Measurements from ENCODE around the gene KCNMB2.

KCNMB2 gene

GRCh38 chr3:178847190-178847589 lies 311.0 kb downstream of the KCNMB2 start:
- Histone ChIP-seq H3K27me3 (ENCODE audit: low read depth, low read length) (no peaks in the 10 kb centered on the region), H3K9me3 (ENCODE audit: insufficient read depth, low read length) (no peaks in the 10 kb centered on the region), H3K4me2 (ENCODE audit: low read length) (no peak overlapping the region), H3K4me3 (ENCODE audit: low read length) (no peak overlapping the region), H3K27ac (ENCODE audit: low read length) (no peak overlapping the region), H3K4me1 (ENCODE audit: low read length) (peaks cover 23% of the 10 kb centered on the region), H3K79me2 (ENCODE audit: low read length) (no peaks in the 10 kb centered on the region), H4K20me1 (ENCODE audit: insufficient read depth, low read length) (no peaks in the 10 kb centered on the region), H2AFZ (ENCODE audit: low read depth, low read length) (no peak overlapping the region), H3K36me3 (replicated peaks; ENCODE audit: low read depth, low read length) (no peaks in the 10 kb centered on the region), H3K9ac (ENCODE audit: low read length) (no peak overlapping the region)
- TF ChIP-seq CTCF (IDR thresholded peaks at IDR 0.05; ENCODE audit: low read depth, low read length): no peak
- no peak for TF ChIP-seq EZH2phosphoT487 (IDR thresholded peaks at IDR 0.05; ENCODE audit: low read depth)

GRCh38 chr3:178849199-178849910 lies 313.1 kb downstream of the KCNMB2 start:
- Histone ChIP-seq H3K4me2 (ENCODE audit: low read length) (peak overlapping the region; percentile 82), H3K4me3 (ENCODE audit: low read length) (peak overlapping the region; percentile 62), H3K27me3 (ENCODE audit: low read depth, low read length) (no peaks in the 10 kb centered on the region), H3K36me3 (replicated peaks; ENCODE audit: low read depth, low read length) (no peaks in the 10 kb centered on the region), H4K20me1 (ENCODE audit: insufficient read depth, low read length) (no peaks in the 10 kb centered on the region), H3K9me3 (ENCODE audit: insufficient read depth, low read length) (no peaks in the 10 kb centered on the region), H3K4me1 (ENCODE audit: low read length) (peaks cover 23% of the 10 kb centered on the region), H3K79me2 (ENCODE audit: low read length) (no peaks in the 10 kb centered on the region), H2AFZ (ENCODE audit: low read depth, low read length) (peak overlapping the region; percentile 61; the same call in 1 of the 2 replicates), H3K9ac (ENCODE audit: low read length) (peak overlapping the region; percentile 21; the same call in 1 of the 2 replicates), H3K27ac (ENCODE audit: low read length) (peak overlapping the region; percentile 22; the same call in 1 of the 2 replicates)
- no peak for TF ChIP-seq CTCF (IDR thresholded peaks at IDR 0.05; ENCODE audit: low read depth, low read length)
- no peak for TF ChIP-seq EZH2phosphoT487 (IDR thresholded peaks at IDR 0.05; ENCODE audit: low read depth)

GRCh38 chr3:178850450-178851190 lies 314.4 kb downstream of the KCNMB2 start:
- no peaks in the 10 kb centered on the region for H3K36me3 ChIP-seq (replicated peaks; ENCODE audit: low read depth, low read length)
- no peak overlapping the region for H3K9ac ChIP-seq (ENCODE audit: low read length)
- peaks cover 23% of the 10 kb centered on the region for H3K4me1 ChIP-seq (ENCODE audit: low read length)
- H3K4me3 ChIP-seq (ENCODE audit: low read length): peak overlapping the region; percentile 50
- H3K9me3 ChIP-seq (ENCODE audit: insufficient read depth, low read length): no peaks in the 10 kb centered on the region
- H2AFZ ChIP-seq (ENCODE audit: low read depth, low read length): no peak overlapping the region
- no peaks in the 10 kb centered on the region for H3K27me3 ChIP-seq (ENCODE audit: low read depth, low read length)
- no peak overlapping the region for H3K27ac ChIP-seq (ENCODE audit: low read length)
- TF ChIP-seq EZH2phosphoT487 (IDR thresholded peaks at IDR 0.05; ENCODE audit: low read depth) (no peak), CTCF (IDR thresholded peaks at IDR 0.05; ENCODE audit: low read depth, low read length) (no peak)
- H4K20me1 ChIP-seq (ENCODE audit: insufficient read depth, low read length): no peaks in the 10 kb centered on the region
- H3K4me2 ChIP-seq (ENCODE audit: low read length): peak overlapping the region; percentile 67
- no peaks in the 10 kb centered on the region for H3K79me2 ChIP-seq (ENCODE audit: low read length)

GRCh38 chr3:178851564-178851963 lies 315.3 kb downstream of the KCNMB2 start:
- Histone ChIP-seq H3K9me3 (ENCODE audit: insufficient read depth, low read length) (no peaks in the 10 kb centered on the region), H3K27me3 (ENCODE audit: low read depth, low read length) (no peaks in the 10 kb centered on the region), H3K4me2 (ENCODE audit: low read length) (no peak overlapping the region), H3K4me3 (ENCODE audit: low read length) (no peak overlapping the region), H3K4me1 (ENCODE audit: low read length) (peaks cover 23% of the 10 kb centered on the region), H3K79me2 (ENCODE audit: low read length) (no peaks in the 10 kb centered on the region), H3K27ac (ENCODE audit: low read length) (no peak overlapping the region), H3K36me3 (replicated peaks; ENCODE audit: low read depth, low read length) (no peaks in the 10 kb centered on the region), H3K9ac (ENCODE audit: low read length) (no peak overlapping the region), H4K20me1 (ENCODE audit: insufficient read depth, low read length) (no peaks in the 10 kb centered on the region), H2AFZ (ENCODE audit: low read depth, low read length) (no peak overlapping the region)
- no peak for TF ChIP-seq CTCF (IDR thresholded peaks at IDR 0.05; ENCODE audit: low read depth, low read length)
- no peak for TF ChIP-seq EZH2phosphoT487 (IDR thresholded peaks at IDR 0.05; ENCODE audit: low read depth)

All from OCI-LY3 (cell line).